HEK293T (cell line): ENCODE data around the gene DIDO1.

ENCODE experiments used
- CTCF ChIA-PET: fragments of 350-600 bp; formaldehyde crosslinking; extraction: SDS; loops from one replicate; lab custom pipeline; 2021; ENCODE audit warnings: antibody characterized with exemption, inconsistent platforms; lab: Yijun Ruan, JAX
- POLR2A ChIA-PET: fragments of 350-600 bp; formaldehyde crosslinking; extraction: SDS; loops from one replicate; lab custom pipeline; 2020; ENCODE audit warnings: antibody characterized with exemption, inconsistent platforms; lab: Yijun Ruan, JAX
- DNase-seq: peaks from one replicate; pipeline ENCODE4 v3.0.0; 2012; ENCODE audit warnings: mixed read lengths; ENCODE audit errors: extremely low spot score
- ARNT ChIP-seq: fragments of 450-650 bp; IDR thresholded peaks from 2 replicates; pipeline ENCODE4 v1.6.1; 2017; ENCODE audit warnings: mild to moderate bottlenecking
- BHLHE40 ChIP-seq: fragments of 450-650 bp; IDR thresholded peaks from 2 replicates; pipeline ENCODE4 v1.6.1; 2016; ENCODE audit warnings: mild to moderate bottlenecking, moderate library complexity, borderline replicate concordance
- CTBP1 ChIP-seq: fragments of 450-650 bp; IDR thresholded peaks from 2 replicates; pipeline ENCODE4 v1.6.1; 2016; ENCODE audit warnings: borderline replicate concordance
- ELF4 ChIP-seq: fragments of 450-650 bp; IDR thresholded peaks from 2 replicates; pipeline ENCODE4 v1.6.1; 2017; ENCODE audit warnings: antibody characterized with exemption
- FOXA1 ChIP-seq: fragments of 450-650 bp; IDR thresholded peaks from 2 replicates; pipeline ENCODE4 v1.6.1; 2016; ENCODE audit warnings: mild to moderate bottlenecking
- FOXK2 ChIP-seq: fragments of 450-650 bp; IDR thresholded peaks from 2 replicates; pipeline ENCODE4 v1.6.1; 2016; ENCODE audit warnings: mild to moderate bottlenecking
- FOXM1 ChIP-seq: fragments of 450-650 bp; IDR thresholded peaks from 2 replicates; pipeline ENCODE4 v1.6.1; 2017; ENCODE audit warnings: mild to moderate bottlenecking, borderline replicate concordance
- HDGF ChIP-seq: fragments of 450-650 bp; IDR thresholded peaks from 2 replicates; pipeline ENCODE4 v1.6.1; 2017; ENCODE audit warnings: antibody characterized with exemption, borderline replicate concordance
- L3MBTL2 ChIP-seq: fragments of 450-650 bp; conservative IDR thresholded peaks from 2 replicates; pipeline ENCODE4 v1.6.1; 2016; ENCODE audit warnings: mild to moderate bottlenecking
- LEF1 ChIP-seq: fragments of 450-650 bp; IDR thresholded peaks from 2 replicates; pipeline ENCODE4 v1.6.1; 2017; ENCODE audit warnings: mild to moderate bottlenecking, borderline replicate concordance
- NFRKB ChIP-seq: fragments of 450-650 bp; IDR thresholded peaks from 2 replicates; pipeline ENCODE4 v1.6.1; 2016; ENCODE audit warnings: mild to moderate bottlenecking, moderate library complexity
- PKNOX1 ChIP-seq: fragments of 450-650 bp; IDR thresholded peaks from 2 replicates; pipeline ENCODE4 v1.6.1; 2016
- SP1 ChIP-seq: fragments of 450-650 bp; IDR thresholded peaks from 2 replicates; pipeline ENCODE4 v1.6.1; 2017
- SUZ12 ChIP-seq: fragments of 450-650 bp; IDR thresholded peaks from 2 replicates; pipeline ENCODE4 v1.6.1; 2016; ENCODE audit warnings: mild to moderate bottlenecking
- TARDBP ChIP-seq: fragments of 450-650 bp; IDR thresholded peaks from 2 replicates; pipeline ENCODE4 v1.6.1; 2016
- ZNF384 ChIP-seq: fragments of 450-650 bp; IDR thresholded peaks from 2 replicates; pipeline ENCODE4 v1.6.1; 2016

The DIDO1 gene

DNA sequence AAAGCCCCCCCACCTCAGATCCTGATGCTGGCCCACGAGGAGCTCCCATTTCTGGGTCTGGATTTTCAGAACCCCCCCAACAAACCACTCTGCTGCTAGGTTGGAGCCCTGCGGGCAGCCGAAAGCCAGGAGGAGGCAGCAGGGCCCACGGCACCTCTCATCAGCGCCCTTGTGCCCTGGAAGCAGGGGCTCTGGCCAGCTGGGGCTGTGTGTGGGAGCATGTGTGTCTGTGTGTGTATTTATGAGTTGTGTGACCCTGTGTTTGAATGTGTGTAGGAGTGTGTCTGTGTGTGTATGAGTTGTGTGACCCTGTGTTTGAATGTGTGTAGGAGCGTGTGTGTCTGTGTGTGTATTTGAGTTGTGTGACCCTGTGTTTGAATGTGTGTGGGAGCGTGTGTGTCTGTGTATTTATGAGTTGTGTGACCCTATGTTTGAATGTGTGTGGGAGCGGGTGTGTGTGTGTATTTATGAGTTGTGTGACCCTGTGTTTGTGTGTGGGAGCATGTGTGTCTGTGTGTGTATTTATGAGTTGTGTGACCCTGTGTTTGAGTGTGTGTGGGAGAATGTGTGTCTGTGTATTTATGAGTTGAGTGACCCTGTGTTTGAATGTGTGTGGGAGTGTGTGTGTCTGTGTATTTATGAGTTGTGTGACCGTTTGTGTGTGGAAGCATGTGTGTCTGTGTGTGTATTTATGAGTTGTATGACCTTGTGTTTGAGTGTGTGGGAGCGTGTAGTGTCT lies 45.1 kb upstream of the DIDO1 start:
- DNase-seq = no peak
- TF ChIP-seq NFRKB (no peak), HDGF (no peak), ELF4 (no peak), LEF1 (no peak), ARNT (no peak), SUZ12 (no peak), L3MBTL2 (no peak), BHLHE40 (no peak), FOXK2 (no peak), TARDBP (no peak), FOXM1 (no peak), SP1 (no peak), FOXA1 (no peak), CTBP1 (no peak), PKNOX1 (no peak), ZNF384 (no peak)
- ChIA-PET POLR2A (no interaction called here), CTCF (no interaction called here)

- ChIA-PET CTCF (no interaction called here), POLR2A (no interaction called here)
- no peak for TF ChIP-seq SP1
- TF ChIP-seq CTBP1 = no peak
- TF ChIP-seq ELF4 = no peak
- TF ChIP-seq NFRKB = no peak
- TF ChIP-seq BHLHE40 = no peak
- TF ChIP-seq FOXK2 = no peak
- no peak for TF ChIP-seq TARDBP
- no peak for TF ChIP-seq LEF1
- no peak for TF ChIP-seq FOXA1
- no peak for TF ChIP-seq HDGF
- no peak for DNase-seq
Measured at GRCh38 chr20:62970307-62971210, 44.3 kb upstream of the DIDO1 start.

GRCh38 chr20:62969939-62970306 lies 43.6 kb upstream of the DIDO1 start:
- ChIA-PET CTCF (no interaction called here), POLR2A (no interaction called here)
- no peak for DNase-seq
- TF ChIP-seq CTBP1 (no peak), ZNF384 (no peak), SUZ12 (no peak), LEF1 (no peak), BHLHE40 (no peak), NFRKB (no peak), FOXA1 (no peak), FOXM1 (no peak), PKNOX1 (no peak), TARDBP (no peak), L3MBTL2 (no peak), FOXK2 (no peak), ELF4 (no peak), SP1 (no peak)

- TF ChIP-seq SP1 = no peak
- POLR2A ChIA-PET = no interaction called here
- CTCF ChIA-PET = no interaction called here
- DNase-seq = no peak
Measured at GRCh38 chr20:62969179-62969760, 43.0 kb upstream of the DIDO1 start.

GRCh38 chr20:62968378-62969178 lies 42.3 kb upstream of the DIDO1 start:
- TF ChIP-seq FOXK2 (no peak), ARNT (no peak), SUZ12 (no peak), FOXA1 (no peak), NFRKB (no peak), ZNF384 (no peak), BHLHE40 (no peak), FOXM1 (no peak), LEF1 (no peak), PKNOX1 (no peak), L3MBTL2 (no peak), ELF4 (no peak), CTBP1 (no peak), SP1 (no peak), TARDBP (no peak), HDGF (no peak)
- ChIA-PET CTCF (no interaction called here), POLR2A (no interaction called here)
- DNase-seq = no peak
